AG04450 (cell line): ENCODE data around the gene TCN1. TPM values are rescaled to one million over a fixed set of nuclear protein-coding genes. Genes with fewer than 3 reads are reported as not detected.

Experiments used
- CTCF ChIA-PET: fragments of 300-600, 350-600 bp; formaldehyde crosslinking; extraction: SDS; loops from one replicate; lab custom pipeline; 2022; ENCODE audit warnings: antibody characterized with exemption, inconsistent platforms; lab: Charles Lee
- POLR2A ChIA-PET: fragments of 350-600 bp; formaldehyde crosslinking; extraction: SDS; loops from one replicate; lab custom pipeline; 2021; ENCODE audit warnings: antibody characterized with exemption, inconsistent platforms; lab: Yijun Ruan, JAX
- DNase-seq: peaks from one replicate; pipeline ENCODE4 v3.0.0-alpha.2; 2011; ENCODE audit warnings: low read depth, low spot score
- H3K27ac ChIP-seq: one replicate; pipeline ENCODE4 v1.5.1; 2012; ENCODE audit warnings: low read depth, low read length, control low read depth
- H3K27me3 ChIP-seq: one replicate; pipeline ENCODE4 v1.6.0; 2012; ENCODE audit warnings: low read length; ENCODE audit not compliant: control insufficient read depth, insufficient read depth
- H3K4me3 ChIP-seq: 2 replicates; pipeline ENCODE4 v1.5.1; 2011; ENCODE audit warnings: mild to moderate bottlenecking, low read depth, low read length, control low read depth
- H3K9me3 ChIP-seq: 2 replicates; pipeline ENCODE4 v1.5.1; 2012; ENCODE audit warnings: low read length; ENCODE audit not compliant: control insufficient read depth, insufficient read depth
- polyA plus RNA-seq: library from polyadenylated mRNA; depleted of rRNA; stranded (reverse); fragments of >200 nt; gene quantifications from 2 replicates; pipeline ENCODE4 v1.2.3, GENCODE V29; 2011
- TF ChIP-seq, protein P1 (sequence below): IDR thresholded peaks from 2 replicates; pipeline ENCODE4 v1.5.1; 2011; ENCODE audit warnings: low read depth, low read length, control low read depth, inconsistent platforms

The TCN1 gene
- polyA plus RNA-seq, 1 experiment = not detected

DNA sequence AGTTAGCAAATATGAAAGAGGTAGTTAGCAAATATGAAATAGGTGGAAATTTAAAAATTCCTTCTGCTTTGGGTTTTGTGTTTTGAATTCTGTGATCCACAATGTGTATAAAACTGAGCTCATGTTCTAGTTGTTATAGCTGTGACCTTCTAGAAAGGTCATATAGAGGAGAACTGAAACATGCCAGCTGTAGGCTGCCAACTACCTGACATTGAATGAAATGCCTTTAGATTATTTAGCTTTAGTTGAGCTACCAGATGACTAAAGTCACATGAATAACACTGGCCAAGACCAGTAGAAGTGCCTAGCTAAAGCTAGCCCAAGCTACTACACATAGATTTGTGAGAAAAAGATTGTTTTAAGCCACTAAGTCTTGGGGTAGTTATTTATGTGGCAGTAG lies 5.8 kb upstream of the TCN1 start:
- ChIA-PET POLR2A (no interaction called here), CTCF (no interaction called here)
- TF ChIP-seq, protein P1, sequence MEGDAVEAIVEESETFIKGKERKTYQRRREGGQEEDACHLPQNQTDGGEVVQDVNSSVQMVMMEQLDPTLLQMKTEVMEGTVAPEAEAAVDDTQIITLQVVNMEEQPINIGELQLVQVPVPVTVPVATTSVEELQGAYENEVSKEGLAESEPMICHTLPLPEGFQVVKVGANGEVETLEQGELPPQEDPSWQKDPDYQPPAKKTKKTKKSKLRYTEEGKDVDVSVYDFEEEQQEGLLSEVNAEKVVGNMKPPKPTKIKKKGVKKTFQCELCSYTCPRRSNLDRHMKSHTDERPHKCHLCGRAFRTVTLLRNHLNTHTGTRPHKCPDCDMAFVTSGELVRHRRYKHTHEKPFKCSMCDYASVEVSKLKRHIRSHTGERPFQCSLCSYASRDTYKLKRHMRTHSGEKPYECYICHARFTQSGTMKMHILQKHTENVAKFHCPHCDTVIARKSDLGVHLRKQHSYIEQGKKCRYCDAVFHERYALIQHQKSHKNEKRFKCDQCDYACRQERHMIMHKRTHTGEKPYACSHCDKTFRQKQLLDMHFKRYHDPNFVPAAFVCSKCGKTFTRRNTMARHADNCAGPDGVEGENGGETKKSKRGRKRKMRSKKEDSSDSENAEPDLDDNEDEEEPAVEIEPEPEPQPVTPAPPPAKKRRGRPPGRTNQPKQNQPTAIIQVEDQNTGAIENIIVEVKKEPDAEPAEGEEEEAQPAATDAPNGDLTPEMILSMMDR = no peak
- Histone ChIP-seq H3K9me3 (no peaks in the 10 kb centered on the region), H3K27me3 (no peaks in the 10 kb centered on the region), H3K4me3 (no peak overlapping the region), H3K27ac (no peak overlapping the region)
- DNase-seq = no peak

DNA sequence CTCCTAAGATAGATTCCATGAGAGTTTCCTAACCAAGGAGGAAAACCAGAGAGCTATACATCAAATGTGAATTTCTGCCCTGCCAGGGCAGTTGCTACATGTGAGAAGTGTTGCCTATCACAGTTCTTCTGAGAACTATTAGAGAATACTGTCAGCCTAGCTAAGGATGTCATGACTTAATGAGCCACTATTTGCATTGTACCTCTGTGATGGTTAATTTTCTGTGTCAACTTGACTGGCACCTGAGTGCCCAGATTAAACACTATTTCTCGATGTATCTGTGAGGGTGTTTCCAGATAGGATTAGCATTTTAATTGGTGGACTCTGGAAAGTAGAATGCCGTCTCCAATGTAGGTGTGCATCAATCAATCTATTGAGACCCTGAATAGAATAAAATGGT lies 1.7 kb upstream of the TCN1 start:
- H3K27me3 ChIP-seq = no peaks in the 10 kb centered on the region
- no peaks in the 10 kb centered on the region for H3K9me3 ChIP-seq
- no peak for DNase-seq
- ChIA-PET POLR2A (no interaction called here), CTCF (no interaction called here)
- no peak overlapping the region for H3K4me3 ChIP-seq
- TF ChIP-seq, protein P1 = no peak
- H3K27ac ChIP-seq = no peak overlapping the region

DNA sequence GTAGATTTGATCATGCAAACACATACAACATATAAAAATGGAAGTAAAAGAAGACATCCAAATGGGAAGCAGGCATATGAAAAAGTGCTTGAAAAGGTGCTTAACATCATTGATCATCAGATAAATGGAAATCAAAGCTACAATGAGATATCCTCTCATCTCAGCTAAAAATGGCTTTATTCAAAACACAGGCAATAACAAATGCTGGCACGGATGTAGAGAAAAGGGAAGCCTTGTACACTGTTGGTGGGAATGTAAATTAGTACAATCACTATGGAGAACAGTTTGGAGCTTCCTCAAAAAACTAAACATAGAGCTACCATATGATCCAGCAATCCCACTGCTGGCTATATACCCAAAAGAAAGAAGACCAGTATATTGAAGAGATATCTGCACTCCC lies 549 bp upstream of the TCN1 start:
- H3K27ac ChIP-seq = no peak overlapping the region
- H3K4me3 ChIP-seq = no peak overlapping the region
- ChIA-PET POLR2A (no interaction called here), CTCF (no interaction called here)
- TF ChIP-seq, protein P1 = no peak
- H3K27me3 ChIP-seq = no peaks in the 10 kb centered on the region
- DNase-seq = no peak
- H3K9me3 ChIP-seq = no peaks in the 10 kb centered on the region

DNA sequence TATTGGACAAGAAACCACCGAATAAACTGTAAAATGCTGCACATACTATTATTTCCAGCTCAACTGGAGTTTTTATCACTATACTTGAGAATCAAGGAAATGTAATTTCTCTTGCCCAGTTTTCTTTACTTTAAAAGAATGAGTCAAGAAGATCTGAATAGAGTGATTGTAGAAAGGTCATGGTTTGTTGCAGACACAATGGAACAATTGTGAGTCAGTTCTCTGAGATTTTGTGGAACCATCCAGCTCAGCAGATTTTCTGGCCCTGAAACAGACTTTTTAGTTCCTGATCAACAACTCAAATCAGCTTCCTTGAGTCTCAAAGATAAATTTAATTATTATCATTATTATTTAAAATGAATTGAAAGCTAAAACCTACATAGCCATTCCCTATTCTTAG lies 1.3 kb downstream of the TCN1 start:
- TF ChIP-seq, protein P1 = no peak
- H3K27ac ChIP-seq = no peak overlapping the region
- H3K9me3 ChIP-seq = no peaks in the 10 kb centered on the region
- ChIA-PET POLR2A (no interaction called here), CTCF (no interaction called here)
- no peaks in the 10 kb centered on the region for H3K27me3 ChIP-seq
- no peak for DNase-seq
- no peak overlapping the region for H3K4me3 ChIP-seq

DNA sequence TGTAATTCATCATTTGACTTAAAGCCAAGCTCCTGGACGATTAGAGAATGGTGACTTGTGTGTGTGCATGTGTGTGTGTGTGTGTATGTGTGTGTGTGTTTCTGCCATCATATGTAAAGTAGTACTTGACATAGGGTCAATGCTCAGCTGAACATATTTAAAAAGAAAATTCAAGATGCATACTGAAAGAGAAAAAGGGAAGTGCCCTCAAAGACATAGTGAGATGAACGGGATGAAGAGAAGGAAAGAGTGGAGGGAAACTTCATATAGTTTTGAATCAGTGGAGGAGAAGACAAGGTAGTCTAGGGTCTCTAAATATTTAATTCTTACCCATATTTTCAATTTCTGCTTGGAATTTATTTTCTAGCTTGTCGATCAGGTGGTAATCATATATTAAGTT lies 4.0 kb downstream of the TCN1 start:
- H3K4me3 ChIP-seq = no peak overlapping the region
- TF ChIP-seq, protein P1 = no peak
- H3K27me3 ChIP-seq = no peaks in the 10 kb centered on the region
- POLR2A ChIA-PET = no interaction called here
- CTCF ChIA-PET = no interaction called here
- no peak overlapping the region for H3K27ac ChIP-seq
- no peak for DNase-seq
- no peaks in the 10 kb centered on the region for H3K9me3 ChIP-seq
